Chondrocyte (in vitro differentiated cells): Measurements from ENCODE around the gene PLXDC2. TPM values are rescaled to one million over a fixed set of nuclear protein-coding genes. Genes with fewer than 3 reads are reported as not detected.

Experiments
- DNase-seq: peaks from one replicate; pipeline ENCODE4 v3.0.0; 2021; ENCODE audit warnings: mixed read lengths, low spot score
- H3K27ac Mint-ChIP-seq: one replicate; pipeline ENCODE4 v1.8.0; 2021; ENCODE audit warnings: mild to moderate bottlenecking, moderate library complexity, mixed read lengths; ENCODE audit not compliant: unreplicated experiment
- H3K27me3 Mint-ChIP-seq: 2 replicates; pipeline ENCODE4 v1.8.0; 2021; ENCODE audit warnings: low read depth, mixed read lengths
- H3K36me3 Mint-ChIP-seq: 2 replicates; pipeline ENCODE4 v1.8.0; 2021; ENCODE audit warnings: low read depth, mixed read lengths
- H3K4me1 Mint-ChIP-seq: 2 replicates; pipeline ENCODE4 v1.8.0; 2021; ENCODE audit warnings: low read depth, mild to moderate bottlenecking, mixed read lengths
- H3K4me3 Mint-ChIP-seq: one replicate; pipeline ENCODE4 v1.8.0; 2021; ENCODE audit warnings: mild to moderate bottlenecking, moderate library complexity, mixed read lengths; ENCODE audit not compliant: unreplicated experiment
- H3K9me3 Mint-ChIP-seq: 2 replicates; pipeline ENCODE4 v1.8.0; 2021; ENCODE audit warnings: low read depth, mixed read lengths
- CTCF ChIP-seq: fragments of 200-600 bp; sonication (generic); IDR thresholded peaks from 2 replicates; pipeline ENCODE4 v1.5.0; 2021; ENCODE audit warnings: antibody characterized with exemption, mild to moderate bottlenecking, moderate library complexity
- total RNA-seq: library from RNA; stranded (reverse); gene quantifications from 3 replicates; pipeline ENCODE4 v1.2.1, GENCODE V29; 2021

Gene PLXDC2
- total RNA-seq, 1 donor from 2014 or later: 88.5 TPM

DNA sequence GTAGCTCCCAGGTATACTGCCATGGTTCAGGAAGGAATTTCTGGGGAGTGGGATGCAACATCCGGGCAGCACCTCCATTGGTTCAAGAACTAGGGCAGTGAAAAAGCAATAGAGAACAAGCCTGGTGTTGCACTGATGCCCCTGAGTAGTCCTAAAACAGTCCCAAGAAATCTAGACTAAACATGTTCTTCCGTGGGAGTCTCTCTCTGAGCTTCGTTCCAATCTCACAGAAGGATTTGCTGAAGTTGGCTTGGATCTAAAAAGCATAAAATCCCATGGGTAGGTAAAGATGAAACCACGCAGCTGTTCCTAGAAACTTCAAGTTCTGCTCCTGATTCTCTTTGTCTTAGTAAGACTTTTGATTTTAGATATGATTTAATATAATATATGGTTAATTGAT lies 154.5 kb downstream of the PLXDC2 start:
- H3K27ac Mint-ChIP-seq: peak overlapping the region; percentile 80
- H3K9me3 Mint-ChIP-seq: no peaks in the 10 kb centered on the region
- H3K4me1 Mint-ChIP-seq: peaks cover 42% of the 10 kb centered on the region
- H3K36me3 Mint-ChIP-seq: no peaks in the 10 kb centered on the region
- H3K4me3 Mint-ChIP-seq: no peak overlapping the region
- H3K27me3 Mint-ChIP-seq: no peaks in the 10 kb centered on the region
- DNase-seq: no peak
- no peak for TF ChIP-seq CTCF

DNA sequence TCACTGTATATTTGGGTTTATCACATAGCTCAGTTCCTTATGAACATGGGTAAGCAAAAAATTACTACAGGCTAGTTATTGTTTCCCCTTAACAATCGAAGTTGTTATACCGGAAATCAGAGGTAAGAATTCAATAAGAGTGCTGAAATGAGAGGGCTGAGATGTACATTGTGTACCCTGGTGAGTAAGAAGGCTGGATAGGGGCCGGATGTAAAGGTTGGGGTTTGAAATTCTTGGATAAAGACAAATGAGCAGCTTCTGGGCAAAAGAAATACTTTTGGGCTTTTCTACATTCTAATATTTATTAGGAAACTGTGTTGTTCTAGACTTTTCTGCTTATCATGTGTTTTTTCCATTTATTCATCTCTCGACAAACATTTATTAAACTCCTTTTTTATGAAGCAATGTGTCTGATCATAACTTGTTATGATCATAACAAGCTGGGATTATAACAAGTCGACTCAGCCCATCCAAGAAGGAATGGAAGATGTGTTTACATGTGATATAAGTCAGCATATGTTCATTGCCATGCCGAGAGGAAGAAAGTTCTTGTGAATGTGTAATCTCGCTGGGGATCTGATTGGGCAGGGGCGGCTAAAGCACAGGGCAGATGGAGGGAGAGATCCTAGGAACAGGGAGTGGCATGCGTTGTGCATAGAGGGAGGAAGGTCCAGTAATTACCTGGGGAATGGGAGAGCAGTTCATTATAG lies 155.3 kb downstream of the PLXDC2 start:
- Mint-ChIP-seq H3K4me3 (no peak overlapping the region), H3K9me3 (peaks cover 2% of the 10 kb centered on the region), H3K27me3 (no peaks in the 10 kb centered on the region), H3K4me1 (peaks cover 40% of the 10 kb centered on the region), H3K27ac (peak overlapping the region; percentile 60), H3K36me3 (no peaks in the 10 kb centered on the region)
- no peak for TF ChIP-seq CTCF
- no peak for DNase-seq

GRCh38 chr10:19974138-19974537 lies 157.9 kb downstream of the PLXDC2 start:
- H3K27me3 Mint-ChIP-seq: no peaks in the 10 kb centered on the region

DNA sequence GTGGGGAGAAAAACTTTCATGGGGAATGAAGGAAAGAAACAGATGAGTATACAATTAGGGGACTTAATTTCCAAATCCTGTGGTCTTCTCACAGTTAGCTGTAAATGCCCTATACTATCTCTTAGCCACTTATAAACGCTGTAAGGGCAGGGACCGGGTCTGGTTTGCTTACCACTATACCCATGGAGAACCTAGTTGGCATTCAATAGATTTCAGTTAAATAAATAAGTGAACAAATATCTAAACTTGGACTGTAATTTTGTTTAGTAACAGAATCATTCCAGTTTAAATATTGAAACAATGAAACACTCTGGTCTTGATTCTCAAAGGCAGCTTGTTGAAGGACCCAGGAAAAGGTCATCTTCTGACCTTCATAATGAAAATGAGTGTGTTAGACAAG lies 158.3 kb downstream of the PLXDC2 start:
- Mint-ChIP-seq H3K4me3 (no peak overlapping the region), H3K4me1 (peaks cover 34% of the 10 kb centered on the region), H3K27me3 (no peaks in the 10 kb centered on the region), H3K9me3 (peaks cover 6% of the 10 kb centered on the region), H3K27ac (no peak overlapping the region), H3K36me3 (no peaks in the 10 kb centered on the region)
- TF ChIP-seq CTCF: no peak
- DNase-seq: no peak

More at GRCh38 chr10:19974138-19974537, 157.9 kb downstream of the PLXDC2 start:
- DNase-seq: no peak
- H3K36me3 Mint-ChIP-seq: no peaks in the 10 kb centered on the region
- peaks cover 6% of the 10 kb centered on the region for H3K9me3 Mint-ChIP-seq
- H3K4me1 Mint-ChIP-seq: peaks cover 35% of the 10 kb centered on the region
- no peak for TF ChIP-seq CTCF
- H3K27ac Mint-ChIP-seq: no peak overlapping the region
- no peak overlapping the region for H3K4me3 Mint-ChIP-seq

DNA sequence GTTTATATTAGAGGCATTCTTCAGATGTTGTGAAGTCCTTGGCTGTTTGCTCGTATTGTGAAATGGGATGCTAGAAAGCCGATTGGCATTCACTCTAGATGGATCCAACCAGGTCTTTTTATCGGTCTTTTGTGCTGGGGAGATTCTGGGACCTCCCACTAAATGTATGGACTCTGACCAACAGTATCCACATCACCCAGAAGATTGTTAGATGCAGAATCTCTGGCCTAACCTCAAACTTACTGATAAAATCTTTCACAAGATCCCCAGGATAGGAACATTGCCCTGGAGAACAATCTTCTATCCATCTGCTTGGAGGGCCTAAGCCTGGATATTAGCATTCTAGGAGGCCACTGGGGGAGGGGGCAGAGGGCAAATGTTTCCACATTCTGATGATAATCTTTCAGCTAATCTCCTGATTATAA lies 160.9 kb downstream of the PLXDC2 start:
- H3K27me3 Mint-ChIP-seq: no peaks in the 10 kb centered on the region
- peaks cover 6% of the 10 kb centered on the region for H3K9me3 Mint-ChIP-seq

More for the DNA sequence above, 160.9 kb downstream of the PLXDC2 start:
- H3K36me3 Mint-ChIP-seq: no peaks in the 10 kb centered on the region
- TF ChIP-seq CTCF: no peak
- no peak overlapping the region for H3K4me3 Mint-ChIP-seq
- H3K4me1 Mint-ChIP-seq: peaks cover 22% of the 10 kb centered on the region
- no peak overlapping the region for H3K27ac Mint-ChIP-seq
- DNase-seq: no peak
